ENCODE results near the gene ARSB. TPM values are rescaled to one million over a fixed set of nuclear protein-coding genes. Genes with fewer than 3 reads are reported as not detected.
A peak's percentile ranks its signal among the peaks of the same experiment; 100 is the strongest.

The ARSB gene
- polyA plus RNA-seq, 1 of the 3 experiments (the other 2 are of a cell fraction): 12.5 TPM

DNA sequence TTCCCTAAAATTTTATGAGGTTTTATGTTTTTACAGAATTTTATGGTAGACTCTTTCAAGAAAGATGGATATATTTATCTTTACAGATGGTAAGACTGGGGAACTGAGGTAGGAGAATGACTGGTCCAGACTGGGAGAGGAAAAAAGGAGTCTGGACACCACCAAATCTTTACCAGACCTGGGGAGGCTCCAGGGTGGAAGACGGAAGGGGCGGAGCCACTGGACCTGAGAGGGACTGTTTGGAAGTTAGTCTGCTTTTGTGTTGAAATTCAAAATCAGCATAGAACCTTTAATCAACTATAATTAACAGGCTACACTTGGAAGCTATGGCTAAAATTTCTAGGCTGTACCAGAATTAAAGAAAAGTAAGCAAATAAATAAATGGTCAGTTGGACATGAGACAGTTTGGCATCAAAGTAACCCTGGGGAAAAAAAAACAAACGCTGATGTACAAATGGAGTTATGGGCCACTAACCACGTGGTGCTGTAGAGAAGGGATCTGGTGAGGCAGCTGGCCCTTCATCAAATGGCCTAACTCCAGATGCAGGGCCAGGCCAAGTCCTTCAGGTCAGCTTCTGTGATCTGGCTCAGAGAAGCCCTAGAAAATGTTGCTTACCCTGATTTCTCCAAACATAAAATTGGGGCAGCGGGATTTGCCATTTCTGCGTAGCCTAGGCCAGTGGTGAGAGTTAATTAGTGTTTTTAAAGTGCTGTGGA, 155.1 kb downstream of the ARSB start:
- no peaks in the 10 kb centered on the region for H3K79me2 ChIP-seq (ENCODE audit: insufficient read depth)
- H3K9me2 ChIP-seq: no peaks in the 10 kb centered on the region
- 70% methylated on average over 6 of the region's 6 CpGs for WGBS (ENCODE audit: low lambda C conversion rate)
- H3F3A ChIP-seq (replicated peaks; ENCODE audit: insufficient read depth): no peaks in the 10 kb centered on the region
- no peaks in the 10 kb centered on the region for H4K20me1 ChIP-seq (ENCODE audit: insufficient read depth)
- TF ChIP-seq, protein P1, sequence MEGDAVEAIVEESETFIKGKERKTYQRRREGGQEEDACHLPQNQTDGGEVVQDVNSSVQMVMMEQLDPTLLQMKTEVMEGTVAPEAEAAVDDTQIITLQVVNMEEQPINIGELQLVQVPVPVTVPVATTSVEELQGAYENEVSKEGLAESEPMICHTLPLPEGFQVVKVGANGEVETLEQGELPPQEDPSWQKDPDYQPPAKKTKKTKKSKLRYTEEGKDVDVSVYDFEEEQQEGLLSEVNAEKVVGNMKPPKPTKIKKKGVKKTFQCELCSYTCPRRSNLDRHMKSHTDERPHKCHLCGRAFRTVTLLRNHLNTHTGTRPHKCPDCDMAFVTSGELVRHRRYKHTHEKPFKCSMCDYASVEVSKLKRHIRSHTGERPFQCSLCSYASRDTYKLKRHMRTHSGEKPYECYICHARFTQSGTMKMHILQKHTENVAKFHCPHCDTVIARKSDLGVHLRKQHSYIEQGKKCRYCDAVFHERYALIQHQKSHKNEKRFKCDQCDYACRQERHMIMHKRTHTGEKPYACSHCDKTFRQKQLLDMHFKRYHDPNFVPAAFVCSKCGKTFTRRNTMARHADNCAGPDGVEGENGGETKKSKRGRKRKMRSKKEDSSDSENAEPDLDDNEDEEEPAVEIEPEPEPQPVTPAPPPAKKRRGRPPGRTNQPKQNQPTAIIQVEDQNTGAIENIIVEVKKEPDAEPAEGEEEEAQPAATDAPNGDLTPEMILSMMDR (IDR thresholded peaks at IDR 0.05): no peak
- TF ChIP-seq, protein P2, sequence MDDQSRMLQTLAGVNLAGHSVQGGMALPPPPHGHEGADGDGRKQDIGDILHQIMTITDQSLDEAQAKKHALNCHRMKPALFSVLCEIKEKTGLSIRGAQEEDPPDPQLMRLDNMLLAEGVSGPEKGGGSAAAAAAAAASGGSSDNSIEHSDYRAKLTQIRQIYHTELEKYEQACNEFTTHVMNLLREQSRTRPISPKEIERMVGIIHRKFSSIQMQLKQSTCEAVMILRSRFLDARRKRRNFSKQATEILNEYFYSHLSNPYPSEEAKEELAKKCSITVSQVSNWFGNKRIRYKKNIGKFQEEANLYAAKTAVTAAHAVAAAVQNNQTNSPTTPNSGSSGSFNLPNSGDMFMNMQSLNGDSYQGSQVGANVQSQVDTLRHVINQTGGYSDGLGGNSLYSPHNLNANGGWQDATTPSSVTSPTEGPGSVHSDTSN (IDR thresholded peaks at IDR 0.05): no peak
- no peak for TF ChIP-seq EZH2phosphoT487 (IDR thresholded peaks at IDR 0.05; ENCODE audit: borderline replicate concordance, low read depth)
- H3K27me3 ChIP-seq (ENCODE audit: insufficient read depth): no peaks in the 10 kb centered on the region
- H2AFZ ChIP-seq (ENCODE audit: low read depth): no peak overlapping the region
- H3K27ac ChIP-seq (ENCODE audit: low read depth in 2 of 2, low read length in 1 of 2): peak overlapping the region in 1 of 2 experiments; percentile 34; a peak in 1 of 4 replicates
- no peak overlapping the region for H3K9ac ChIP-seq
- no peak overlapping the region for H3K4me2 ChIP-seq
- no peaks in the 10 kb centered on the region for H3K36me3 ChIP-seq (replicated peaks in 1 of 2; ENCODE audit: control insufficient read depth in 1 of 2, insufficient read depth in 2 of 2, low read length in 1 of 2)
- no peak overlapping the region for H3K4me3 ChIP-seq (ENCODE audit: low read depth in 2 of 2, low read length in 1 of 2)
- no peaks in the 10 kb centered on the region for H3K9me3 ChIP-seq
- ChIA-PET CTCF (interaction anchor here (1.0 to 1.6 kb wide), 2 partner anchors 57 to 82 kb away, joined by 3 to 4 read pairs; no protein-coding TSS in a partner anchor), POLR2A (no interaction called here)
- peak; percentile 22 for DNase-seq
- peaks cover 0 to 5% of the 10 kb centered on the region in 2 experiments; a peak in 2 of 4 replicates for H3K4me1 ChIP-seq (ENCODE audit: control insufficient read depth in 1 of 2, insufficient read depth in 2 of 2, low read depth in 1 of 2, low read length in 1 of 2)

- WGBS (ENCODE audit: low lambda C conversion rate): 95% methylated on average over 4 of the region's 4 CpGs
- Histone ChIP-seq H3K36me3 (replicated peaks in 1 of 2; ENCODE audit: control insufficient read depth in 1 of 2, insufficient read depth in 2 of 2, low read length in 1 of 2) (no peaks in the 10 kb centered on the region), H3K9me3 (no peaks in the 10 kb centered on the region), H3K79me2 (ENCODE audit: insufficient read depth) (no peaks in the 10 kb centered on the region), H3K4me1 (ENCODE audit: control insufficient read depth in 1 of 2, insufficient read depth in 2 of 2, low read depth in 1 of 2, low read length in 1 of 2) (peaks cover 0 to 7% of the 10 kb centered on the region in 2 experiments; a peak in 2 of 4 replicates), H3K4me3 (ENCODE audit: low read depth in 2 of 2, low read length in 1 of 2) (no peak overlapping the region), H3K27ac (ENCODE audit: low read depth in 2 of 2, low read length in 1 of 2) (no peak overlapping the region), H2AFZ (ENCODE audit: low read depth) (no peak overlapping the region), H3K9ac (no peak overlapping the region), H3K27me3 (ENCODE audit: insufficient read depth) (no peaks in the 10 kb centered on the region), H3F3A (replicated peaks; ENCODE audit: insufficient read depth) (no peaks in the 10 kb centered on the region), H3K4me2 (no peak overlapping the region), H4K20me1 (ENCODE audit: insufficient read depth) (no peaks in the 10 kb centered on the region), H3K9me2 (no peaks in the 10 kb centered on the region)
- ChIA-PET CTCF (no interaction called here), POLR2A (no interaction called here)
- DNase-seq: no peak
- TF ChIP-seq GABPA (IDR thresholded peaks at IDR 0.05; ENCODE audit: low read depth): no peak
- TF ChIP-seq, protein P3, sequence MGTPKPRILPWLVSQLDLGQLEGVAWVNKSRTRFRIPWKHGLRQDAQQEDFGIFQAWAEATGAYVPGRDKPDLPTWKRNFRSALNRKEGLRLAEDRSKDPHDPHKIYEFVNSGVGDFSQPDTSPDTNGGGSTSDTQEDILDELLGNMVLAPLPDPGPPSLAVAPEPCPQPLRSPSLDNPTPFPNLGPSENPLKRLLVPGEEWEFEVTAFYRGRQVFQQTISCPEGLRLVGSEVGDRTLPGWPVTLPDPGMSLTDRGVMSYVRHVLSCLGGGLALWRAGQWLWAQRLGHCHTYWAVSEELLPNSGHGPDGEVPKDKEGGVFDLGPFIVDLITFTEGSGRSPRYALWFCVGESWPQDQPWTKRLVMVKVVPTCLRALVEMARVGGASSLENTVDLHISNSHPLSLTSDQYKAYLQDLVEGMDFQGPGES (IDR thresholded peaks at IDR 0.05; ENCODE audit: low read depth, low read length): no peak
- TF ChIP-seq CHD2 (IDR thresholded peaks at IDR 0.05; ENCODE audit: low read length, partially characterized antibody): no peak
- no peak for TF ChIP-seq RCOR1 (IDR thresholded peaks at IDR 0.05; ENCODE audit: low read length)
- no peak for TF ChIP-seq EZH2phosphoT487 (IDR thresholded peaks at IDR 0.05; ENCODE audit: borderline replicate concordance, low read depth)
- TF ChIP-seq TEAD4 (IDR thresholded peaks at IDR 0.05; ENCODE audit: borderline replicate concordance, insufficient read depth): no peak
- no peak for TF ChIP-seq USF1 (IDR thresholded peaks at IDR 0.05; ENCODE audit: borderline replicate concordance, low read depth)
- TF ChIP-seq TCF12 (IDR thresholded peaks at IDR 0.05): no peak
- TF ChIP-seq ZBTB33 (IDR thresholded peaks at IDR 0.05; ENCODE audit: borderline replicate concordance, low read depth): no peak
- no peak for TF ChIP-seq POLR2AphosphoS5 (IDR thresholded peaks at IDR 0.05; ENCODE audit: low read depth, low read length)
- TF ChIP-seq ELF1 (IDR thresholded peaks at IDR 0.05): no peak
Observed at GRCh38 chr5:78827725-78828124, 157.4 kb downstream of the ARSB start.

Measured in SK-N-SH (cell line).